CD4-positive, alpha-beta T cell treated with Interleukin-2 at 100 ng/mL for 4 hours (primary cell): ENCODE results near the gene CAPN8.

Experiments
- DNase-seq: peaks from one replicate; pipeline ENCODE4 v3.0.0-alpha.2; 2020; ENCODE audit warnings: low spot score

CAPN8 gene

GRCh38 chr1:223654083-223654482 lies 11.4 kb downstream of the CAPN8 start:
- DNase-seq, result no peak

GRCh38 chr1:223653431-223653830 lies 12.1 kb downstream of the CAPN8 start:
- no peak for DNase-seq

- no peak for DNase-seq
Observed at GRCh38 chr1:223653015-223653414, 12.5 kb downstream of the CAPN8 start.

- no peak for DNase-seq
Observed at GRCh38 chr1:223652436-223652941, 13.0 kb downstream of the CAPN8 start.

- no peak for DNase-seq
Observed at GRCh38 chr1:223651291-223651991, 14.1 kb downstream of the CAPN8 start.

- no peak for DNase-seq
Observed at GRCh38 chr1:223650465-223650864, 15.0 kb downstream of the CAPN8 start.

GRCh38 chr1:223649222-223649621 lies 16.3 kb downstream of the CAPN8 start:
- no peak for DNase-seq

- no peak for DNase-seq
Observed at GRCh38 chr1:223647249-223647648, 18.3 kb downstream of the CAPN8 start.

- no peak for DNase-seq
Observed at GRCh38 chr1:223645903-223646302, 19.6 kb downstream of the CAPN8 start.

- DNase-seq, result no peak
Observed at GRCh38 chr1:223642237-223642636, 23.3 kb downstream of the CAPN8 start.

- no peak for DNase-seq
Observed at GRCh38 chr1:223641523-223642039, 23.9 kb downstream of the CAPN8 start.

GRCh38 chr1:223639331-223639749 lies 26.2 kb downstream of the CAPN8 start:
- no peak for DNase-seq

- DNase-seq, result no peak
Observed at GRCh38 chr1:223635236-223635635, 30.3 kb downstream of the CAPN8 start.

GRCh38 chr1:223634423-223634822 lies 31.1 kb downstream of the CAPN8 start:
- no peak for DNase-seq

GRCh38 chr1:223631956-223632355 lies 33.5 kb downstream of the CAPN8 start:
- DNase-seq, result no peak

- DNase-seq, result no peak
Observed at GRCh38 chr1:223631473-223631872, 34.0 kb downstream of the CAPN8 start.

GRCh38 chr1:223629126-223629457 lies 36.4 kb downstream of the CAPN8 start:
- DNase-seq, result no peak

- DNase-seq, result peak; percentile 18
Observed at GRCh38 chr1:223628233-223629125, 37.0 kb downstream of the CAPN8 start.

GRCh38 chr1:223622132-223622842 lies 43.2 kb downstream of the CAPN8 start:
- no peak for DNase-seq

GRCh38 chr1:223621312-223621734 lies 44.2 kb downstream of the CAPN8 start:
- DNase-seq, result no peak

GRCh38 chr1:223620297-223620897 lies 45.1 kb downstream of the CAPN8 start:
- no peak for DNase-seq

- DNase-seq, result no peak
Observed at GRCh38 chr1:223618680-223619079, 46.8 kb downstream of the CAPN8 start.
